Endothelial cell (in vitro differentiated cells): ENCODE results near the gene LHFPL3. TPM values are rescaled to one million over a fixed set of nuclear protein-coding genes. Genes with fewer than 3 reads are reported as not detected.

Source experiments
- DNase-seq: peaks from one replicate; pipeline ENCODE4 v3.0.0; 2021; ENCODE audit warnings: low spot score
- H3K27ac Mint-ChIP-seq: one replicate; pipeline ENCODE4 v1.8.0; 2021; ENCODE audit warnings: mixed read lengths, inconsistent platforms; ENCODE audit not compliant: unreplicated experiment
- H3K27me3 Mint-ChIP-seq: one replicate; pipeline ENCODE4 v1.8.0; 2021; ENCODE audit warnings: mild to moderate bottlenecking, moderate library complexity, mixed read lengths, inconsistent platforms; ENCODE audit not compliant: unreplicated experiment
- H3K36me3 Mint-ChIP-seq: one replicate; pipeline ENCODE4 v1.8.0; 2021; ENCODE audit warnings: mild to moderate bottlenecking, low read depth, mixed read lengths, inconsistent platforms; ENCODE audit not compliant: unreplicated experiment
- H3K4me1 Mint-ChIP-seq: one replicate; pipeline ENCODE4 v1.8.0; 2021; ENCODE audit warnings: mild to moderate bottlenecking, mixed read lengths, inconsistent platforms; ENCODE audit not compliant: unreplicated experiment
- H3K4me3 Mint-ChIP-seq: one replicate; pipeline ENCODE4 v1.8.0; 2021; ENCODE audit warnings: mild to moderate bottlenecking, mixed read lengths, inconsistent platforms; ENCODE audit not compliant: unreplicated experiment
- H3K9me3 Mint-ChIP-seq: one replicate; pipeline ENCODE4 v1.8.0; 2021; ENCODE audit warnings: mixed read lengths, inconsistent platforms; ENCODE audit not compliant: unreplicated experiment
- CTCF ChIP-seq: fragments of 200-600 bp; sonication (generic); IDR thresholded peaks from one replicate; pipeline ENCODE4 v1.5.0; 2021; ENCODE audit warnings: antibody characterized with exemption; ENCODE audit not compliant: unreplicated experiment
- total RNA-seq: library from RNA; stranded (reverse); fragmentation: NEBNext Ultra II Directional; extraction: Animal tissue kit (Norgen Biotek cat#: 25700); gene quantifications from one replicate; pipeline ENCODE4 v1.2.1, GENCODE V29; 2021; ENCODE audit not compliant: unreplicated experiment

LHFPL3 gene
- total RNA-seq, 1 donor from 2014 or later: not detected

DNA sequence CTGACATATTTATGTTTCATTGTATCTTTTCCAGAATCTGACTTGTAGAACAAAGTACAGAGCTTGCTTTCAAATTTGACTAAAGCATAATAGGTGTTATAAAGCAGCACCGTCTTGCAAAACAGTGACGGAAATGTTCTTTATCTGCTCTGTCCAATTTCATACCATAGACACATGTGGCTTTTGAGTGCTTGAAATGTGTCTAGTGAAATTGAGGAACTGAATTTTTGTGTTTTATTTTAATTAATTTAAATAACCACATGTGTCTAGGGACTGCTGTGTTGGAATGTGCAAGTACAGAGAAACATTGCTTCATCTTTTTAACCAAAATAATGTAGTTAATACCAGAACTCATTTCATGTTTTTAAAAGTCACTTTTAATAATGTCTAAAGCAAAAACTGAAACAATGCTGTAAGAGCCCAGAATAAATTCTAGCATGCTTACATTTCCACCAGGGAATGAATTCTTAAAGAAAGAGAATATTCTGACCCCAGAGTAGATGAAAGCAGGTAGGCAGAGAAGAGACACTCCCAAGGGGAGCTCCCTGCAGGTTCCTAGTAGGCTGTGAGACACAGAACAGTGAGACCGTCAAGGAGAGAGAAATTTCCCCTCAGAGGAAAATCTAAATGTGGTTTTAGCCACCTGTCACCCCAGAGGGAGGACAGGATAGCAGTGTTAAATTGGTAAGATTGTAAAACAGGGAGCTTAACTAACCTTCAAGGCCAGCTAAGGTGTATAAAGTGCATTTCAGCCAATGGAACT, 510.3 kb downstream of the LHFPL3 start:
- no peaks in the 10 kb centered on the region for H3K27me3 Mint-ChIP-seq
- no peak overlapping the region for H3K27ac Mint-ChIP-seq
- no peak for TF ChIP-seq CTCF
- no peak overlapping the region for H3K4me3 Mint-ChIP-seq
- no peaks in the 10 kb centered on the region for H3K9me3 Mint-ChIP-seq
- no peaks in the 10 kb centered on the region for H3K4me1 Mint-ChIP-seq
- no peak for DNase-seq
- H3K36me3 Mint-ChIP-seq: no peaks in the 10 kb centered on the region

DNA sequence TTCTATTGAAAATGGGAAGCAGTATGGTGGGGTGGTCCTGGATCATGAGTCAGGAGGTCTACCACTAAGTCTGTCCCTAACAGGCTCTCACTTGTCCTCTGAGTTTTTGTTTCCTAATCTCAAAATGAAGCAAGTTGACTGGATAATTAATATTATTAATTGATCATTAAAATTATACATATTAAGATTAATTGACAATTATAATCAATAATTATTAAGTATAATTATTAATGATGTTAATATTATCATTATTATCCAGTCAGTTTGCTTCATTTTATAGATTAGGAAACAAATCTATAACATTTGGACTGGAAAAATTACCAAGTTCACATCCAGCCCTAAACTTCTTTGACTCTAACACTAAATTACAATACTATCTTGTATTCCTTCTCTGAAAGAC, 511.4 kb downstream of the LHFPL3 start:
- no peak overlapping the region for H3K4me3 Mint-ChIP-seq
- no peaks in the 10 kb centered on the region for H3K27me3 Mint-ChIP-seq
- no peaks in the 10 kb centered on the region for H3K4me1 Mint-ChIP-seq
- TF ChIP-seq CTCF: no peak
- H3K9me3 Mint-ChIP-seq: no peaks in the 10 kb centered on the region
- H3K27ac Mint-ChIP-seq: no peak overlapping the region
- H3K36me3 Mint-ChIP-seq: no peaks in the 10 kb centered on the region
- no peak for DNase-seq

- Mint-ChIP-seq H3K27ac (no peak overlapping the region), H3K4me1 (no peaks in the 10 kb centered on the region), H3K4me3 (no peak overlapping the region), H3K27me3 (no peaks in the 10 kb centered on the region), H3K9me3 (no peaks in the 10 kb centered on the region), H3K36me3 (no peaks in the 10 kb centered on the region)
- DNase-seq: no peak
- TF ChIP-seq CTCF: no peak
Observed at GRCh38 chr7:104841798-104842197, 513.4 kb downstream of the LHFPL3 start.

GRCh38 chr7:104843198-104843597, 514.8 kb downstream of the LHFPL3 start:
- no peak for DNase-seq
- no peaks in the 10 kb centered on the region for H3K36me3 Mint-ChIP-seq
- H3K4me1 Mint-ChIP-seq: no peaks in the 10 kb centered on the region
- no peak overlapping the region for H3K27ac Mint-ChIP-seq
- no peak overlapping the region for H3K4me3 Mint-ChIP-seq
- H3K27me3 Mint-ChIP-seq: no peaks in the 10 kb centered on the region
- TF ChIP-seq CTCF: no peak
- no peaks in the 10 kb centered on the region for H3K9me3 Mint-ChIP-seq

- no peak for TF ChIP-seq CTCF
- no peaks in the 10 kb centered on the region for H3K36me3 Mint-ChIP-seq
- H3K9me3 Mint-ChIP-seq: no peaks in the 10 kb centered on the region
- DNase-seq: no peak
- no peaks in the 10 kb centered on the region for H3K4me1 Mint-ChIP-seq
- no peak overlapping the region for H3K27ac Mint-ChIP-seq
- no peak overlapping the region for H3K4me3 Mint-ChIP-seq
- H3K27me3 Mint-ChIP-seq: no peaks in the 10 kb centered on the region
Observed at GRCh38 chr7:104845557-104845956, 517.2 kb downstream of the LHFPL3 start.
